ENCODE data around the gene CACNA1E.

CACNA1E gene

GRCh38 chr1:181680871-181681270 lies 197.6 kb downstream of the CACNA1E start:
- DNase-seq (ENCODE audit: low read depth in 2 of 2), result no peak

- no peak for DNase-seq (ENCODE audit: low read depth in 2 of 2)
Observed at GRCh38 chr1:181685211-181685610, 201.9 kb downstream of the CACNA1E start.

GRCh38 chr1:181701891-181702290 lies 218.6 kb downstream of the CACNA1E start:
- DNase-seq (ENCODE audit: low read depth in 2 of 2), result no peak

- no peak for DNase-seq (ENCODE audit: low read depth in 2 of 2)
Observed at GRCh38 chr1:181704546-181704945, 221.2 kb downstream of the CACNA1E start.

GRCh38 chr1:181711820-181712219 lies 228.5 kb downstream of the CACNA1E start:
- DNase-seq (ENCODE audit: low read depth in 2 of 2), result no peak

GRCh38 chr1:181712711-181713110 lies 229.4 kb downstream of the CACNA1E start:
- no peak for DNase-seq (ENCODE audit: low read depth in 2 of 2)

- DNase-seq (ENCODE audit: low read depth in 2 of 2), result no peak
Observed at GRCh38 chr1:181714428-181714827, 231.1 kb downstream of the CACNA1E start.

- no peak for DNase-seq (ENCODE audit: low read depth in 2 of 2)
Observed at GRCh38 chr1:181718034-181718433, 234.7 kb downstream of the CACNA1E start.

- DNase-seq (ENCODE audit: low read depth in 2 of 2), result no peak
Observed at GRCh38 chr1:181726320-181727012, 243.1 kb downstream of the CACNA1E start.

- no peak for DNase-seq (ENCODE audit: low read depth in 2 of 2)
Observed at GRCh38 chr1:181730606-181731005, 247.3 kb downstream of the CACNA1E start.

- no peak for DNase-seq (ENCODE audit: low read depth in 2 of 2)
Observed at GRCh38 chr1:181732218-181732990, 249.1 kb downstream of the CACNA1E start.

- DNase-seq (ENCODE audit: low read depth in 2 of 2), result no peak
Observed at GRCh38 chr1:181733486-181733885, 250.2 kb downstream of the CACNA1E start.

- no peak for DNase-seq (ENCODE audit: low read depth in 2 of 2)
Observed at GRCh38 chr1:181737056-181737455, 253.7 kb downstream of the CACNA1E start.

- DNase-seq (ENCODE audit: low read depth in 2 of 2), result no peak
Observed at GRCh38 chr1:181739214-181739613, 255.9 kb downstream of the CACNA1E start.

GRCh38 chr1:181742426-181742825 lies 259.1 kb downstream of the CACNA1E start:
- DNase-seq (ENCODE audit: low read depth in 2 of 2), result no peak

GRCh38 chr1:181743878-181744312 lies 260.6 kb downstream of the CACNA1E start:
- DNase-seq (ENCODE audit: low read depth in 2 of 2), result no peak

- DNase-seq (ENCODE audit: low read depth in 2 of 2), result no peak
Observed at GRCh38 chr1:181746224-181746623, 262.9 kb downstream of the CACNA1E start.

GRCh38 chr1:181748013-181748412 lies 264.7 kb downstream of the CACNA1E start:
- no peak for DNase-seq (ENCODE audit: low read depth in 2 of 2)

GRCh38 chr1:181754103-181754502 lies 270.8 kb downstream of the CACNA1E start:
- DNase-seq (ENCODE audit: low read depth in 2 of 2), result no peak

- no peak for DNase-seq (ENCODE audit: low read depth in 2 of 2)
Observed at GRCh38 chr1:181759481-181759880, 276.2 kb downstream of the CACNA1E start.

- DNase-seq (ENCODE audit: low read depth in 2 of 2), result no peak
Observed at GRCh38 chr1:181763736-181764135, 280.4 kb downstream of the CACNA1E start.

GRCh38 chr1:181765451-181766026 lies 282.2 kb downstream of the CACNA1E start:
- DNase-seq (ENCODE audit: low read depth in 2 of 2), result no peak
